ENCODE data around the gene ZNF469. TPM values are rescaled to one million over a fixed set of nuclear protein-coding genes. Genes with fewer than 3 reads are reported as not detected.

The ZNF469 gene
- total and polyA plus RNA-seq, 7 donors: under 0.01 to 1.7 (median 0.36) TPM

GRCh38 chr16:88355389-88356123 is 27.2 kb upstream of the ZNF469 start:
- WGBS, 2 donors: 89 to 90% methylated on average over 28 of the region's 28 CpGs
- no peaks in the 10 kb centered on the region for H3K27me3 ChIP-seq
- H3K4me1 ChIP-seq: no peaks in the 10 kb centered on the region
- intact Hi-C loops (cut with DNase I): no loop called here
- no peak overlapping the region for H3K27ac ChIP-seq
- no peak for TF ChIP-seq POLR2AphosphoS5 (IDR thresholded peaks at IDR 0.05)
- TF ChIP-seq POLR2A (IDR thresholded peaks at IDR 0.05): no peak
- TF ChIP-seq EP300 (IDR thresholded peaks at IDR 0.05): no peak
- TF ChIP-seq CTCF (IDR thresholded peaks at IDR 0.05): no peak
- DNase-seq: peak; percentile 61
- H3K9me3 ChIP-seq: no peaks in the 10 kb centered on the region
- no peak overlapping the region for H3K4me3 ChIP-seq
- H3K36me3 ChIP-seq: no peaks in the 10 kb centered on the region

- H3K4me1 ChIP-seq: no peaks in the 10 kb centered on the region
- peaks cover 0 to 2% (median 0%) of the 10 kb centered on the region in 4 donors for H3K9me3 ChIP-seq
- intact Hi-C loops (cut with DNase I): no loop called here
- no peak overlapping the region for H3K4me3 ChIP-seq
- H3K27ac ChIP-seq: no peak overlapping the region
- H3K27me3 ChIP-seq: no peaks in the 10 kb centered on the region
- WGBS, 2 donors: 46 to 77% methylated on average over 15 of the region's 15 CpGs
- DNase-seq: peak; percentile 24
- no peak for TF ChIP-seq POLR2AphosphoS5 (IDR thresholded peaks at IDR 0.05)
- TF ChIP-seq POLR2A (IDR thresholded peaks at IDR 0.05): no peak
- TF ChIP-seq EP300 (IDR thresholded peaks at IDR 0.05): no peak
- no peak for TF ChIP-seq CTCF (IDR thresholded peaks at IDR 0.05)
- H3K36me3 ChIP-seq: no peaks in the 10 kb centered on the region
These were observed 26.5 kb upstream of the ZNF469 start for GRCh38 chr16:88356124-88356726.

- intact Hi-C loops (cut with DNase I): no loop called here
- H3K9me3 ChIP-seq: peaks cover 0 to 3% (median 0%) of the 10 kb centered on the region in 4 donors
- 84 to 91% methylated on average over 13 of the region's 13 CpGs for WGBS, 2 donors
- TF ChIP-seq POLR2AphosphoS5 (IDR thresholded peaks at IDR 0.05): no peak
- no peak for TF ChIP-seq EP300 (IDR thresholded peaks at IDR 0.05)
- TF ChIP-seq CTCF (IDR thresholded peaks at IDR 0.05): no peak
- H3K27ac ChIP-seq: no peak overlapping the region
- H3K4me3 ChIP-seq: no peak overlapping the region
- DNase-seq: peak; percentile 61
- no peaks in the 10 kb centered on the region for H3K27me3 ChIP-seq
- no peaks in the 10 kb centered on the region for H3K36me3 ChIP-seq
- no peaks in the 10 kb centered on the region for H3K4me1 ChIP-seq
These were observed 26.0 kb upstream of the ZNF469 start for GRCh38 chr16:88356727-88357199.

GRCh38 chr16:88357317-88358022 is 25.3 kb upstream of the ZNF469 start:
- peaks cover 0 to 3% (median 0%) of the 10 kb centered on the region in 4 donors for H3K9me3 ChIP-seq
- no peaks in the 10 kb centered on the region for H3K27me3 ChIP-seq
- no peaks in the 10 kb centered on the region for H3K4me1 ChIP-seq
- WGBS, 2 donors: 88 to 90% methylated on average over 26 of the region's 26 CpGs
- intact Hi-C loops (cut with DNase I): no loop called here
- no peak overlapping the region for H3K4me3 ChIP-seq
- TF ChIP-seq EP300 (IDR thresholded peaks at IDR 0.05) (no peak), POLR2A (IDR thresholded peaks at IDR 0.05) (no peak), CTCF (IDR thresholded peaks at IDR 0.05) (no peak), POLR2AphosphoS5 (IDR thresholded peaks at IDR 0.05) (no peak)
- H3K27ac ChIP-seq: no peak overlapping the region
- no peaks in the 10 kb centered on the region for H3K36me3 ChIP-seq
- DNase-seq: peak; percentile 62
